ENCODE results near the gene SCN11A. TPM values are rescaled to one million over a fixed set of nuclear protein-coding genes. Genes with fewer than 3 reads are reported as not detected.

The SCN11A gene
- total and polyA plus RNA-seq, 2 of the 13 experiments (the other 11 are each of a cell fraction or from before 2014, with no cell fraction given): 0.02 to 0.11 TPM

GRCh38 chr3:39011191-39011736, 40.5 kb downstream of the SCN11A start:
- Histone ChIP-seq H3K27me3 (ENCODE audit: control insufficient read depth in 1 of 2, insufficient read depth in 2 of 2, low read length in 2 of 2) (no peaks in the 10 kb centered on the region), H2AFZ (ENCODE audit: low read length) (no peak overlapping the region), H3K9ac (ENCODE audit: insufficient read depth, low read depth, low read length) (no peak overlapping the region), H3K27ac (ENCODE audit: extremely low read length, insufficient read depth, low read length) (no peak overlapping the region), H3K79me2 (ENCODE audit: insufficient read depth, low read length) (no peaks in the 10 kb centered on the region), H3K9me3 (ENCODE audit: low read length) (no peaks in the 10 kb centered on the region), H3K4me2 (ENCODE audit: low read depth, low read length) (no peak overlapping the region), H3K4me1 (ENCODE audit: insufficient read depth, low read length) (peaks cover 45% of the 10 kb centered on the region), H4K20me1 (ENCODE audit: insufficient read depth, low read length) (no peaks in the 10 kb centered on the region), H3K4me3 (replicated peaks in 1 of 3; ENCODE audit: insufficient read depth in 1 of 3, low read depth in 2 of 3, low read length in 3 of 3) (no peak overlapping the region), H3K36me3 (replicated peaks in 1 of 2; ENCODE audit: control insufficient read depth in 1 of 2, insufficient read depth in 2 of 2, low read length in 2 of 2) (no peaks in the 10 kb centered on the region)
- ChIA-PET CTCF (ENCODE audit: low intra/inter-chr PET ratio, low total read pairs) (no interaction called here), POLR2A (no interaction called here)
- WGBS (ENCODE audit: low lambda C conversion rate): 32% methylated on average over 2 of the region's 2 CpGs
- in situ Hi-C loops (cut with HindIII; ENCODE audit: extremely low pct_ligation_motif_present, low pct_unique_long_range_greater_than_20kb) (no loop called here), intact Hi-C loops (cut with micrococcal nuclease; ENCODE audit: unreplicated experiment) (no loop called here)
- no peak for ATAC-seq
- no peak for FAIRE-seq
- BruUV-seq (replicated peaks): no TSS peak
- no peak for DNase-seq (ENCODE audit: low spot score)
- no peak for TF ChIP-seq MED8 (CRISPR knock-in tag; IDR thresholded peaks at IDR 0.05; ENCODE audit: insufficient replicate concordance)
- TF ChIP-seq ZNF7 (CRISPR knock-in tag; IDR thresholded peaks at IDR 0.05): 0 out of 2 replicates have a peak, but pooled peaks have one; percentile 46
- TF ChIP-seq ZNF780A (CRISPR knock-in tag; IDR thresholded peaks at IDR 0.05): no peak
- no peak for TF ChIP-seq CC2D1A (CRISPR knock-in tag; IDR thresholded peaks at IDR 0.05)
- TF ChIP-seq ARID4A (CRISPR knock-in tag; IDR thresholded peaks at IDR 0.05; ENCODE audit: borderline replicate concordance): no peak
